ENCODE data around the gene HOATZ.

The HOATZ gene

GRCh38 chr11:111559800-111560464 is 45.4 kb downstream of the HOATZ start:
- H3K27ac ChIP-seq (ENCODE audit: low read depth, low read length) = no peak overlapping the region
- H3K4me3 ChIP-seq (ENCODE audit: insufficient read depth, low read length, poor library complexity, severe bottlenecking) = no peak overlapping the region
- H3K79me2 ChIP-seq (ENCODE audit: insufficient read depth, low read length) = no peaks in the 10 kb centered on the region
- no peaks in the 10 kb centered on the region for H3K9me3 ChIP-seq (ENCODE audit: insufficient read depth, low read length)
- no peak overlapping the region for H3K4me2 ChIP-seq (ENCODE audit: low read depth, low read length, poor library complexity, severe bottlenecking)
- no peaks in the 10 kb centered on the region for H4K20me1 ChIP-seq (ENCODE audit: low read depth, low read length)
- no peak overlapping the region for H3K9ac ChIP-seq (ENCODE audit: low read length)
- TF ChIP-seq CTCF (IDR thresholded peaks at IDR 0.05; ENCODE audit: insufficient read depth, low read length, poor library complexity, severe bottlenecking) = no peak
- no peak for TF ChIP-seq EZH2phosphoT487 (conservative IDR thresholded peaks at IDR 0.05; ENCODE audit: low read length)
- no peaks in the 10 kb centered on the region for H3K9me2 ChIP-seq (replicated peaks; ENCODE audit: insufficient read depth, low read length)
- H2AFZ ChIP-seq (ENCODE audit: low read depth, low read length, severe bottlenecking) = no peak overlapping the region
- H3F3A ChIP-seq (ENCODE audit: insufficient read depth) = no peaks in the 10 kb centered on the region
- no peaks in the 10 kb centered on the region for H3K27me3 ChIP-seq (ENCODE audit: low read length)
- no peaks in the 10 kb centered on the region for H3K36me3 ChIP-seq (ENCODE audit: low read length)

GRCh38 chr11:111560800-111561199 is 46.2 kb downstream of the HOATZ start:
- no peak overlapping the region for H3K27ac ChIP-seq (ENCODE audit: low read depth, low read length)

GRCh38 chr11:111561306-111561705 is 46.7 kb downstream of the HOATZ start:
- H4K20me1 ChIP-seq (ENCODE audit: low read depth, low read length) = no peaks in the 10 kb centered on the region
- H3K9me2 ChIP-seq (replicated peaks; ENCODE audit: insufficient read depth, low read length) = no peaks in the 10 kb centered on the region
- H3K27me3 ChIP-seq (ENCODE audit: low read length) = no peaks in the 10 kb centered on the region
- TF ChIP-seq CTCF (IDR thresholded peaks at IDR 0.05; ENCODE audit: insufficient read depth, low read length, poor library complexity, severe bottlenecking) (no peak), EZH2phosphoT487 (conservative IDR thresholded peaks at IDR 0.05; ENCODE audit: low read length) (no peak)
- H3F3A ChIP-seq (ENCODE audit: insufficient read depth) = no peaks in the 10 kb centered on the region
- H3K4me2 ChIP-seq (ENCODE audit: low read depth, low read length, poor library complexity, severe bottlenecking) = no peak overlapping the region
- H3K4me3 ChIP-seq (ENCODE audit: insufficient read depth, low read length, poor library complexity, severe bottlenecking) = no peak overlapping the region
- H3K9me3 ChIP-seq (ENCODE audit: insufficient read depth, low read length) = no peaks in the 10 kb centered on the region
- no peaks in the 10 kb centered on the region for H3K79me2 ChIP-seq (ENCODE audit: insufficient read depth, low read length)
- H2AFZ ChIP-seq (ENCODE audit: low read depth, low read length, severe bottlenecking) = no peak overlapping the region
- H3K9ac ChIP-seq (ENCODE audit: low read length) = no peak overlapping the region
- no peaks in the 10 kb centered on the region for H3K36me3 ChIP-seq (ENCODE audit: low read length)
- no peak overlapping the region for H3K27ac ChIP-seq (ENCODE audit: low read depth, low read length)

More at GRCh38 chr11:111560800-111561199, 46.2 kb downstream of the HOATZ start:
- H3K4me3 ChIP-seq (ENCODE audit: insufficient read depth, low read length, poor library complexity, severe bottlenecking) = no peak overlapping the region
- H4K20me1 ChIP-seq (ENCODE audit: low read depth, low read length) = no peaks in the 10 kb centered on the region
- H3K27me3 ChIP-seq (ENCODE audit: low read length) = no peaks in the 10 kb centered on the region
- no peaks in the 10 kb centered on the region for H3K79me2 ChIP-seq (ENCODE audit: insufficient read depth, low read length)
- H3K36me3 ChIP-seq (ENCODE audit: low read length) = no peaks in the 10 kb centered on the region
- no peak overlapping the region for H3K9ac ChIP-seq (ENCODE audit: low read length)
- no peak overlapping the region for H3K4me2 ChIP-seq (ENCODE audit: low read depth, low read length, poor library complexity, severe bottlenecking)
- no peak overlapping the region for H2AFZ ChIP-seq (ENCODE audit: low read depth, low read length, severe bottlenecking)
- H3K9me2 ChIP-seq (replicated peaks; ENCODE audit: insufficient read depth, low read length) = no peaks in the 10 kb centered on the region
- H3F3A ChIP-seq (ENCODE audit: insufficient read depth) = no peaks in the 10 kb centered on the region
- no peak for TF ChIP-seq CTCF (IDR thresholded peaks at IDR 0.05; ENCODE audit: insufficient read depth, low read length, poor library complexity, severe bottlenecking)
- TF ChIP-seq EZH2phosphoT487 (conservative IDR thresholded peaks at IDR 0.05; ENCODE audit: low read length) = no peak
- no peaks in the 10 kb centered on the region for H3K9me3 ChIP-seq (ENCODE audit: insufficient read depth, low read length)

Measured in SU-DHL-6 (cell line).